Adrenal gland (tissue), 5 donors: Measurements from ENCODE around the gene TSPAN10.

ENCODE experiments used
- CTCF ChIP-seq, 6 experiments: fragments of 450-650 bp in 4 of 6; fragments of 200-600 bp in 2 of 6; sonication (generic) in 1 of 6; IDR thresholded peaks; 1 replicate in 5 of 6; 2 replicates in 1 of 6; pipeline versions ENCODE4 v1.5.1 to v1.8.0; 2016 to 2021; ENCODE audit warnings: antibody characterized with exemption in 6 of 6, mild to moderate bottlenecking in 2 of 6, moderate library complexity in 1 of 6
- POLR2A ChIP-seq, 2 donors: fragments of 450-650 bp; IDR thresholded peaks; one replicate each; pipeline ENCODE4 v1.6.1; 2017; ENCODE audit warnings: antibody characterized with exemption in 2 of 2, mild to moderate bottlenecking in 2 of 2, moderate library complexity in 1 of 2
- donor health status: DM: no; HTN: no; CAD: no.

- TF ChIP-seq CTCF (IDR thresholded peaks at IDR 0.05) (peak in 1 of 6 experiments; percentile 17), POLR2A (IDR thresholded peaks at IDR 0.05) (no peak)
Observed at GRCh38 chr17:81599719-81600486, 37.1 kb upstream of the TSPAN10 start.
